GM21381 (cell line): ENCODE results near the gene DDX39A.
"Not testable (repeated sequence)": the region's sequence is repeated elsewhere in the genome, so short reads cannot be mapped to it uniquely, and the experiment has no call there.

Experiments
- ATAC-seq: cut with Tn5 transposase; IDR thresholded peaks from one replicate; pipeline ENCODE4 v1.9.1; 2021; ENCODE audit warnings: mild to moderate bottlenecking, moderate library complexity; ENCODE audit not compliant: unreplicated experiment

DDX39A gene

DNA sequence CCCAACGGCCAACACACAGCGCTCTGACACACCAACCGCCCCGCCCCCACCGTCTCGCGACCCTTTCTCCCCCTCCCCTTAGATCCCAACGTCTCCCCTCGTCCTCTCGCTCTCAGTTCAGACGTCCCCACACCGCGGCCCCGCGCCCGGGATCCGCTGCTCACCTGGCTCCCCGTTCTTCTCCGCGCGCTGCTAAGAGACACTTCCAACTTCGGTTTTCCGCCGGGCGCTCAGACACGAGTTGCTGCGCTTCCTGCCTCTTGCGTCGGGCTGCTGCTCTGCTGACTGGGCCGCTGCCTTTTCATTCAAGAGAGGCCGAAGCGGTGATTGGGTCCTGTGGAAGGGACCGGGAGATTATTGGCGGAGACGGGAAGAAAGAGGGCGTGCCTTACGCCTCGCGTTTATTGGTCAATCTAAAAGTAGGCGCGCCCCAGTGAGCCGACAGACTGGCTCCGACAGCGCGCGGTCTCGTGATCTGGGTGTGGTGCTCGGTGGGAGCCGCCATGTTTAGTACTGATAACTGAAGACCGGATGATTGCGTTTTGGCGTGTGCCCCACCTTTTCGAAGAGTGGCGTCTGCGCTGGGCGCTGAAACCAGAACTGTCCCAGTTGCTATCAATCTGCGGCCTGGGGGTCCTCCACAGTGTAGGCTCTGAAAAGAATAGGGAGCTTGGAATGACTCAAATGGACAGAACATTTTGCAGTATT lies at the start of gene DDX39A:
Gene DDX39A (minus strand): TSS at position 236 of the 708 bp plus-strand sequence. CDS start 6,121 bp downstream, outside the sequence.
- ATAC-seq, result peak; percentile 84

GRCh38 chr19:14467816-14468215 lies 48.7 kb upstream of the DDX39A start:
- no peak for ATAC-seq

DNA sequence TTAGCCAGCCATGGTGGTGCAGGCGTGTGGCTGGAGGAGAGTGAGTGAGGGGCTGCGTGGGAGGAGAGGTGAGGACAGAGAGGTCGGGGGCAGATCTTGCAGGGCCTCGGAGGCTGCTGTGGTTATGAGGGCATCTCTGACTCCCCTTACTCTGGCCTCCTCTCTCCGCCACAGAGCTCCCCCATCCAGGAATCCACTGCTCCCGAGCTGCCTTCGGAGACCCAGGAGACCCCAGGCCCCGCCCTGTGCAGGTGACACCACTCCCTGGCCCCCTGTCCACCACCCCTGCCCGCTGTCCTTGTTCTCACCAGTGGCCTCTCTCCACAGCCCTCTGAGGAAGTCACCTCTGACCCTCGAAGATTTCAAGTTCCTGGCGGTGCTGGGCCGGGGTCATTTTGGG lies 48.2 kb upstream of the DDX39A start:
- no peak for ATAC-seq

DNA sequence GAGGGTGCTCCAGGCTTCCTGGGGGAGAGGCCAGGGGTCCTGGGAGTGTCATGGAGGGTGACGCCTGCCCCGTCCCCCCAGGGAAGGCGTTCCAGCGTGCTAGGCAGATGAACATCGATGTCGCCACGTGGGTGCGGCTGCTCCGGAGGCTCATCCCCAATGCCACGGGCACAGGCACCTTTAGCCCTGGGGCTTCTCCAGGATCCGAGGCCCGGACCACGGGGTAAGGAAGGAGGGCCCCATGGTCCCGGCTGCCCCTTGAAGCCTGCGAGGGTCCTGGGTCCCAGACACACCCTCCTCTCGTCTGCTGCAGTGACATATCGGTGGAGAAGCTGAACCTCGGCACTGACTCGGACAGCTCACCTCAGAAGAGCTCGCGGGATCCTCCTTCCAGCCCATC lies 44.6 kb upstream of the DDX39A start:
- ATAC-seq, result no peak

DNA sequence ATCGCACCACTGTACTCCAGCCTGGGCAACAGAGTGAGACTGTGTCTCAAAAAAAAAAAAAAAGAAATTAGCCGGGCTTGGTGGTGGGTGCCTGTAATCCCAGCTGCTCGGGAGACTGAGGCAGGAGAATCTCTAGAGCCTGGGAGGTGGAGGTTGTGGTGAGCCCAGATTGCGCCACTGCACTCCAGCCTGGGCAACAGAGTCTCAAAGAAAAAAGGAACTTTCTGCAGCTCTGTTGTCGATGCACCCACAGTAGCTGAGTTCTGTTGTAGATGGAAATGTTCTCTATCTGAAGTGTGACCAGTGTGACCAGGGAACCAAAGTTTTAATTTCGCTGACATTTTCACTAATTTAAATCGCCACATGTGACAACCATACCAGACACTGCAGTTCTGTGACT lies 43.3 kb upstream of the DDX39A start:
- ATAC-seq, result not testable (repeated sequence)

DNA sequence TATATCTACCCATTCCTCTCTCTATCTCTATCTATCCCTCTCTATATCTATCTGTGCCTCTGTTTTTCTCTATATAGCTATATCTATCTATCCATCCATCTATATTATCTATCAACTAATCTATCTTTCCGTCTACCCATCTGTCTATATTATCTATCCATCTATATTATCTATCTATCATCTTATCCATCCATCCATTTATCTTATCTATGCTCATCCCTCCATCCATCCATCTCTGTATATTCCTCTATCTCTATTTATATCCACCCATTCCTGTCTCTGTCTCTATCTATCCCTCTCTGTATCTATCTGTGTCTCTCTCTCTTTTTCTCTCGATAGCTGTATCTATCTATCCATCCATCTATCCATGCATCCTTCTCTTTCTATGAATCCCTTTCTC lies 41.8 kb upstream of the DDX39A start:
- no peak for ATAC-seq

DNA sequence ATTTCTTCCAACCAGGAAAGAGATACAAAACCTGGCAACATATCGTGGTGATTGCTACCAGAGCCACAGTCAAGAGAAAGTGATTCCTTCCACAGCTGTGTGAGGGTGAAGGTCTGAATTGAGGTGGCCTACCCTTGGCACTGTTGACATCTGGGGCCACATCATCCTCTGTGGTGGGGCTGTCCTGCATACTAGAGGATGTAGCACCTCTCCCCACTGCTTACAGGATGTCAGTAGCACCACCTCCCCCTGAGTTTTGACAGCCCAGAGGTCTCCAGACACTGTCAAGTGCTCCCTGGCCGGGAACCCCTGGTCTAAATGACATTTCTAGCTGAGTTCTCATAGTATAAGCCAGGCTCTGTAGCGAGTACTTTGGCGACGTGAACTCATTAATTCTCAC lies 40.6 kb upstream of the DDX39A start:
- ATAC-seq, result no peak

- ATAC-seq, result not testable (repeated sequence)
Measured at GRCh38 chr19:14452303-14452702, 33.2 kb upstream of the DDX39A start.

DNA sequence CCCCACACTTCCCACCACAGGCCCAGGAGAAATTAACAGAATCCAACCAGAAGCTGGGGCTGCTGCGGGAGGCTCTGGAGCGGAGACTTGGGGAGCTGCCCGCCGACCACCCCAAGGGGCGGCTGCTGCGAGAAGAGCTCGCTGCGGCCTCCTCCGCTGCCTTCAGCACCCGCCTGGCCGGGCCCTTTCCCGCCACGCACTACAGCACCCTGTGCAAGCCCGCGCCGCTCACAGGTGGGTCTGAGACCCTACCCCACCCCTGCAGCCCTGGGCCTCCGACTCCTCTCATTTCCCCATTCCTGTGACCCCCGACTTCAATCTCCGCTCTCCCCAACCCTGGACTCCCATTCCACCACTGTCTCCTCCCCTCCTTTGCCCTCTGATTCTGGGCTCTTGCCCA lies 31.7 kb upstream of the DDX39A start:
- no peak for ATAC-seq

DNA sequence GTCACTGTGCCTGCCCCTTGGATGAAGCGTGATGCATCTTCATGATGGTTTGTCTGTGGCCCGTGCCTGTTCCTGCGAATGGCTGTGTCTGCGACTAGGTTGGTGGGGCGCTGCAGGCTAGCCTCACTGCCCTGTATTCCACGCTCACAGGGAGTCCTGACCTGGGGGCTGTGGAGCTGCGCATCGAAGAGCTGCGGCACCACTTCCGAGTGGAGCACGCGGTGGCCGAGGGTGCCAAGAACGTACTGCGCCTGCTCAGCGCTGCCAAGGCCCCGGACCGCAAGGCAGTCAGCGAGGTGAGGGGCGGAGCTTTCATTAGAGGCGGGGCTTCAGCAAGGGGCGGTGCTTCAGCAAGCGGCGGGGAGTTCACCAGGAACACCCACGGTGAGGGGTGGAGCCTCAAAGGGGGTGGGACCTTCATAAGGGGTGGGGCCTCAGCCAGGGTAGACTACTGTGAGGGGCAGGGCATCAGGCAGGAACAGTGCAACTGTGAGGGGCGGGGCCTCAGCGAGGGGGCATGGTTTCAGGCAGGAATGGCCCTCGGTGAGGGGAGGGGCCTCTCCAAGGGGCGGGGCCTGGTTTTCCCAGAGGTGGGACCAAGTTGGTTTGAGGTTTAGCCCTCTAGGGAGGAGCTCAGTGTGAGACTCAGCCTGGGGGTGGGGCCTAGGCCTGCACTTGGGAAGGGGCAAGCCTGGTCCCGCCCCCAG lies 31.2 kb upstream of the DDX39A start:
- no peak for ATAC-seq

- no peak for ATAC-seq
Measured at GRCh38 chr19:14449321-14449720, 30.2 kb upstream of the DDX39A start.

DNA sequence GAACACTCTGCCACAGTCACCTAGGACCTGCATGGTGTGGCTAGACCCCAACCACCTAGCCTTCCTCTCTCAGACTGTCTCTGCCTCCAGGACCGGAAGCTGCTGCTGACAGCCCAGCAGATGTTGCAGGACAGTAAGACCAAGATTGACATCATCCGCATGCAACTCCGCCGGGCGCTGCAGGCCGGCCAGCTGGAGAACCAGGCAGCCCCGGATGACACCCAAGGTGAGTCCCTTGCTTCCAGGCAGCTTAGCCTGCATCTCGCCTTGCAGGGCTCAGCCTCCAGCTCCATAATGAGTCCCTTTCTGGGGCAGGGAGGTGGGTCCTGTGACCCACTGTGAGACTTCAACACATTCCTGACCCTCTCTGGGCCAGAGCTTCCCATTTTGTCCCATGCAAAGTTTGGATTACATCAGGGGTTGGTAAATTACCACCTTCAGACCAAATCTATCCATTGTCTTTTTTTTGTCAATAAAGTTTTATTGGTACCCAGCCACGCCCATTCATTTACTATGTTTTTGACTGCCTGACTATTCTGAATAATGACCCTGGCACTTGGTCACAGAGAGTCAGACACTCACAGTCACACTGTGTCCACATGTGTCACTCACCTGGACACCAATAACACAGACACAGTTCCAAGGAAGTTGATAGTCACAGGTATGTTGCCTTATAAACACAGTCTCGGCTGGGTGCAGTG lies 27.3 kb upstream of the DDX39A start:
- no peak for ATAC-seq

- ATAC-seq, result no peak
Measured at GRCh38 chr19:14443632-14444216, 24.6 kb upstream of the DDX39A start.

DNA sequence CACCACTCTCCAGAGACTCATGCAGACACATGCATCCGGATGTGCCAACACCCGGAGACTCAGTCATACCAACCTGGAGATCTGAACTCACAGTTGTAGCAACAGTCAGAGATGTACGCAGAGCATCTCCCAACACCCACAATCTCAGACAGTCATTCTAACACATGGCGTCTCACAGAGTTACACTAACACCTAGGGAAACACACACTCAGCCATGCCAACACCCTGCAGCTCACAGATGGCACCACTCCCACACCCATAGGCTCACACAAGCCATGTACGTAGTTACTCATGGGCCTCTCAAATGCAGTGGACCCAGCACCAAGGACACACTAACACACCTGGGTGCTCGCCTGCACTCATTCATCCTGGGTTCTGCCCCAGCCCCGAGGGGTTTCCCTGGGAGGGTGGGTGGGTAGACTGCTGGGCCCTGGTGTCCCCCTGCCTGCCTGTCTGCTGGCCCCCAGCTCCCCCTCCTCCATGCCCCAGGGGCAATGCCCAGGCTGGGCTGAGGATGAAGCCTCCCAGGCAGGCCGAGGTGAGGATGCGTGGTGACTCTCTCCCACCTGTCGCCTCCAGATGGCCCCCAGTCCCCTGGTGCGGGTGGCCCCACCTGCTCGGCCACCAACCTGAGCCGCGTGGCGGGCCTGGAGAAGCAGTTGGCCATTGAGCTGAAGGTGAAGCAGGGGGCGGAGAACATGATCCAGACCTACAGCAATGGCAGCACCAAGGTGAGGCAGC lies 23.9 kb upstream of the DDX39A start:
- ATAC-seq, result no peak

- no peak for ATAC-seq
Measured at GRCh38 chr19:14441041-14441938, 22.1 kb upstream of the DDX39A start.

DNA sequence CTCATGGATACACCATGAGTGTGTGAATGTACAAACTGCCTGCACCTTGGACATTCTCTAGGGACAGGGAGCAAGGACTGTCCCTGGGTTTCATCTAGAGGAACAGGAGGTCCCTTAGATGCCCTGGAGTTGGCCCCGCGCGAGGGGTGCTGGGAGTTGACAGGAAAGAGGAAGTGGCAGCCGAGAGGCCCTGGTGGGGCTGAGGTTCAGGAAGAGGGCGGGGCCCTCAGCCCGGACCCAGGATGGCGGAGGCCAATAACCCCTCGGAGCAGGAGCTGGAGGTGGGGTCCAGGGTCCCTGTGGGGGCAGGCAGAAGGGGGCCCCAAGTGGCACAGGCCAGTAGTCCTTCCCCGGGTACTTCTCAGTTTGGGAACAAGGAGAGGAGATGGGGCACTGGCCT lies 20.9 kb upstream of the DDX39A start:
- ATAC-seq, result peak; percentile 87

- no peak for ATAC-seq
Measured at GRCh38 chr19:14439014-14439413, 19.9 kb upstream of the DDX39A start.

- no peak for ATAC-seq
Measured at GRCh38 chr19:14437578-14438140, 18.5 kb upstream of the DDX39A start.

- ATAC-seq, result no peak
Measured at GRCh38 chr19:14435320-14436050, 16.3 kb upstream of the DDX39A start.
